COLO829 (cell line): Measurements from ENCODE around the gene TFCP2.

Source experiments
- DNase-seq: peaks from one replicate; pipeline ENCODE4 v3.0.0; 2012; ENCODE audit warnings: low spot score

TFCP2 gene

DNA sequence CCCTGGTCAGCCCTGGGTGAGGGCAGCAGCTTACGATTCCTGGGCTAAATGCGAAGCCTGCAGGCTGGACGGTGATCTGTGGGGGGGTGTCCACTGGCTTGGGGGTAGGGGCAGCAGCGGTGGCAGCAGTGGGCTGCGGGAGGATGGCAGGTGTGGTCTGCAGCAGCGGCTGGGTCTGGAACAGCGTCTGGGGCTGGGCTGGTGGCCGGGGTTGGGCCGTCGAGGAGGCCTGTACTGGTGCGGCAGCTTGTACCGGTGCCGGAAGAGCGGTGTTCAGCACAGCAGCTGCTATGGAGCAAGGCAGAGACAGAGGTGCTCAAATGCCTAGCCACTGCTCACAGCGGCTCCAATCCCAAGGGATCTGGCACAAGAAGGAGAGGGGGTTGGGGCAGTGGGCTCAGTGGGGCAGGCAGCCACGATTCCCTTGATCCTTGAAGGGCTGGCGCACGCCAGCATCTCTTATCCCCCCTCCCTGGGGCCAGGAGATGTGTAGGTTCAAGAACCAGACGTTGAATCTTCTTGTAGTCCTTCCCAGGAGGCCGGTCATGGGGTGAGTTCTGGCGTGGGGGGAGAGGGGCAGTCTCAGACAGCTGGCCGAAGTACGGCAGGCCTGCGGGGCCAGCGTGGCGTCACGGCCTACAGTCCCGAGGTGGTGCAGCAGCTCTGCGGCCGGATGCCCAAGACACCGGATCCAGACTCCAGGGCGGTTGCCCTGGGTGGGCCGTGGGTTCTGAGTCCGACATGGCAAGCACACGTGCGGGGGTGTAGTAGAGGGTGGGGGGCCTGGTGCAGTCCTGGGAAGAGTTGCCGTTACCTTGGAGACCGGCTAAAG lies 25.0 kb upstream of the TFCP2 start:
- DNase-seq = no peak

DNA sequence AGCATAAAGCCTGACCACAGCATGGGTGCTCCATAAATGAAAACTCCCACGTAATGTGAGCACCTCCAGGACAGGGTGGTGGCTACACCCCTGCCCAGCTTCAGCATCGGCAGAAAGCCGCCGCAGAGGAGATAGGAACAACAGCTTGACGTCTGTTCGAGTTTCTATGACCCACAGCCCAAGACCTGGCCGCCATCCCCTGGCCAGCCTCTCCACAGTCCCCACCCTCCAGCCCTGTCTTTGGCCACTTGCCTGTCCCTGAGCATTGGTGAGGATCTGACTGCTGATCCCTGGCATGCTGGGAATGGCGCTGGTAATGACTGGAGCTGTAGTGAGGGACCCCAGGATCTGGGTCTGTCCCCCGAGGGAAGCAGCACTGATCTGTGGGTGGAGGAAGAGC lies 23.6 kb upstream of the TFCP2 start:
- no peak for DNase-seq

DNA sequence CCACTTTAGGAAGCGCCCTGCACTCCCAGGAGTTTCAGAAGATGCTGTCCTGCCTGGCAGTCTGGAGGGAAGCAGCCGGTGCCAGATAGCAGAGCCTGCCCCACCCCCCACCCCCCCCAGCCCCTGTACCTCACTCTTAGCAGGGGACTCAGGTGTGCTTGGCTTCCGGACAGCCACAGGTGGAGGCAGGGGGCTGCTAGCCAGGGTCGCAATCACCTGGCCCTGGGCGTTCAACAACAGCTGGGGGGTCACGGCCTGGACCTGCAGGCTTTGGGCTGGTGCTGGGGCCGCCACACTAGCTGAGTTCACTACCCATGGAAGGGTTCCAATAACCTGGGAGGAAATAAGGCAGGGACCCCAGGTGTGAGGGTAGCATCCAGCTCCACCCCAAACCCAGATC lies 22.9 kb upstream of the TFCP2 start:
- DNase-seq = no peak

DNA sequence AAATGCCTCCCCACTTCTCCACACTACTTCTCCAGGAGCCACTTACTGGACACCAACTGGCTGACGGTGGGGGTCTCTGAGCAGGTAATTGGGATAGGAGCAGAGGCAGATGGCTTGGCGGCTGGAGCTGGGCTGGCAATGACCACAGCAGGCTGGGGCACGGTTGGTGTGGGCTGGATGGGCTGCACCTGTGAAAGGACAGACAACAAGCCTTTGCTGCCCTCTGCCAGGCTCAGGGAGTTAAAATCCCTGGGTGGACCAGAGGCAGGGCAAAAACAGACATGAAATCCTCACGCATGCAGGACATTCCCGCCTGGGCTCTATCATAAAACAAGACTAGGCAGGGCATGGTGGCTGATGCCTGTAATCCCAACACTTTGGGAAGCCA lies 19.3 kb upstream of the TFCP2 start:
- DNase-seq = no peak

DNA sequence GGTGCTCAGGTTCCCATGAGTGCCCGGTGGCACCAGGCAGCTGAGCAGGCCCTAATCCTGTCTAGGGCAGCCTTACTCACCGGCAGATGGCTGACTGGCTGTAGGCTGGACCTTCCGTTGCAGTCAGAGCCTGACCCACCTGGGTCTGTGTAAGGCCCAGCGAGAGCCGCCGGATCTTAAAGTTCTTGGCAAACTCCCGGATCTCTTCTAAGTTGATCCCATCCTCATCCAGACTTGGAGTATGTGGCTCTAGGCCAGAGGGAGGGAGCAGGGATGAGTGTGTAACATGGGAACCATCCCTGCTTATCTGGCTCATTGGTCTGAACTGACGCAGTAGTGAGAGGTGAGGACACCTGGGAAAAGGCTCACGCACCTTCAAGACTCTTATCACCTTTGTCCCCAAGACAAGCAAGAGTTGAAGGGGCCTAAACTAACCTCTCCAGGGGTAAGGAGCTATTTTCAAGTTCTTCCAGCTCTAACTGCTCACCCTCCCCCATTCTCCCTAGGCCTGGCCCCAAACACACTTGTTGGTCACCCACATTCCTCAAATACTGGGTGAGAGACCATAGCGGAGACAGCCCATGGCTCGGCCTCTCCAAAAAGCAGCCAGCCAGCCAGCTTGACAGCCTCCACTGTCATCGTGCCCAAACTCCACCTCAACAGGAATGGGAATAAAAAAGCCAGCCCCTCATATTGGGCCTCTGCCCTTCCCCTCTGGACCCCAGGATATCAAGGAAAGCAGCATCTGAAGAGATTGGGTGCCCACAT lies 18.8 kb upstream of the TFCP2 start:
- DNase-seq = no peak

DNA sequence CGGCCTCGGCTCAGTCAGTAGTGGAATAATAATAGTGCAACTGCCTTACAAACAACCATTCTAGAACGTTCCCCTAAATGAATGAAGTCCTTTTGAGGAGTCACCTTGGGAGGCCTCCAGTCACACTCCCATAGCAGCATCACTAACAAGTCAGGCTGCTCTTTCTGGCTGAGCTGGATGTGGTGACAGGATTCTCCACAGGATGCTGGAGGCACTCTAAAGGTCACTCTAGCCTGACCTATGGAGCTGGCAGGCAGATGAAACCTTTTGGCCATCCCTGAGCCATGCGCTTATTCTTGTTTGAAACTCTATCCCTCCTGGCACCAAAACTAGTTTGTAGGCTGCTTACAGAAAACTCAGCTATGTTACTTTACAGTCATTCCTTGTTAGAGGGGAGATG lies 17.9 kb upstream of the TFCP2 start:
- DNase-seq = no peak

DNA sequence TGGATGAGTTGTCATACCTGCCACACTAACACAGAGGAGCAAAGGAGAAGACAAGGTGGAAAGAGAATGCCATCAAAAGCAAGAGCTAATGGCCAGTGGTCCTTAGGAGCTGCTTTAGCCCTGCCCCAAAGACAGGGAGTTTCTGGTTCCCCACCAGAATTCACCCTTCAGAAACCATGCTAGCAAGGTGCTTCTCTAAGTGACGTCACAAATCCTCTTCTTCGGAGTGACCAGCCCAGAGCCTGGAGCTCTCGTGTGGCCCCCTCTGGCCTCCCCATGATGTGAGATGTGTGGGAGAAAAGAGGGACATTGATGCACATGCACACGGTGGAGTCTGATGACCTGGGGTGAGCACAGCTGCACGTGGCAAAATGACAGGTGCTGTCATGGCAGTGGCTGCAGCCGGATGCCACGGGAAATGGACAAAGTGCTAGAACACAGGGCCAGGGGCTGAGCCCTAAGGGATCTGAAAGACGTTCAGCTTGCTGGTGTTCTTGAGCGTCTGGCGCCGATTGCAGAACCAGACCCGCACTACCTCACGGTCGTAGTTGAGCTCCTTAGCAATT lies 16.9 kb upstream of the TFCP2 start:
- no peak for DNase-seq

DNA sequence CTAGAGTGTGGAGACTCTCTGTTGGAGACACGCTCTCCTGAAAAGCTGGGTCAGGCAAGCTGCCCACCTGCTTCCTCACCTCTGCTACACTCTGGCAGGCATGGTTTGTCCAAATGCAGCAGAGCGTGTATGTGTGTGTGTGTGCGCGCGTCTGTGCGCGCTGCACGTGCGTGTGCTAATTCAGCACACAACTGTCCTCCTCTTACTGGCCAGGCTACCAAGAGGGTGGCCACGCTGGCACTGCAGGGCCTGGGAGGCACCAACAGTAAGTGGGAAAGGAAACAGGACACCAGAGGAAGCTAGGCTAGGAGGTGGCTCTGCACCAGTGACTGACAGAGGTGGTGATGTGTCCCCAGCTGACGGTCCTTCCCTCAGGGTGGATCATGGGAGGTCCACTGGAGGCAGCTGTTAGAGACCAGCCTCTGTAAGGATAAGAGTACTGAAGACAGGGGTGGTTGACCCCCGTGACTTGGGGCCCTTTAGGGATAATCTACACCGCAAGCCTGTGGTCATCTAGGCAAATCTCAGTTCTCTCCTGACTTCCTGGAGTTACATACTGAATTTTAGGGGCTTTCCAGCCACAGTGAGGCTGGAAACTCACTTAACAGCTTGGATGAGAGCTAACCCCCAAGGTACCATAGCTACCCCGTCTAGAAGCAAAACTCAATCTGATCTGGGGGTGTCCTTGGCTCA lies 15.6 kb upstream of the TFCP2 start:
- DNase-seq = no peak

DNA sequence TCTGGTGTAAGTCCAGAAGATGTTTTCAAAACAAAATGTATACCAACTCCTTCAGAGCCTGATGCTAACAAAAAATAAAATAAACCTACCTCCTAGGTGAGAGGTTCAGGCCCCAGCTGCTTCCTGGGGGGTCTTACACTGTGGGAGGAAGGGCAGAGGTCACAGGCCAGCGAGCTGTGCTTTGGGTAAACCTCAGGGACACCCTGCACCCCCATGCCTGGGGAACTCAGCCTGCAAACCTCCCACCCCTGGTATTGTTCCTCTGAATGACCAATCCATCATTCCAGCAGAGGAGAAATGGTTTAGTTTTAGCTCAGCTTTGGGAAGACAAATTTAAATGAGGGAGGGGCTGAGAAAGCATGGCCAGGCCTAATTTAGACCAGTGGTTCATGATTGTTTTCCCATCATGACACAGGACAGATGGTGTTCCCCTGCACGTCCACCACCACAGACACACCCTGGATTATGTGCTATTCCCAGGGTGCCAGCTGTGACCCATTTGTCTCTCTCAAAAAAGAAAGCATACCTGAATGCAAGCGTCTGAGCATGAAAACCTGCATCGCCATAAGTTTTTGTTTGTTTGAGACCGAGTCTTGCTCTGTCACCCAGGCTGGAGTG lies 14.5 kb upstream of the TFCP2 start:
- DNase-seq = no peak

DNA sequence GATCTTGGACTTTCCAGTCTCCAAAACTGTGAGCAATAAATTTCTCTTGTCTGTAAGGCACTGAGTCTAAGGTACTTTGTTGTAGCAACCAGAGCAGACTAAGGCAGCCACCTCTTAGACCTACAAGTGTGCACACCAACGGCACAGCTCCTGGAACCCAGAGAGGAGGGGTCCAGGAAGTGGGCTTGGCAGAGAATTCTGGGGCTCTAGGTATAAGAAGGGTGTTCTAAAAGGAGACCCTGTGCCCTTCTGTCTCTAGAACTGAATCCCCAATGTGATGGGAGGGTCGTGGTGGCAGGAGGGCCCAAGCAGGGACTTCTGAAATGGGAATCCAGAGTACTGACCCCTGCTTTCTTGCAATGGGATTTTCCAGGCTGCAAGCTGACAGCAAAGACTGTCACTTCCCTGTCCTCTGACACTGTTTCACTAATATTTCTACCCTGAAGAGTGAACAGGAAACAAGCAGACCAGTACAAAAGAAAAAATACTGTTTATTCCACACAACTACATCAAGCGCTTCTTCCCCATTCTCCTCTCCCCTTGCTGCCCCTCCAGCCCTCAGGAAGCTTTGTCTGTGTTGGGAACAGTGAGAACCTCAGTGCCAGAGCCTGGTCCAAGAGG lies 13.6 kb upstream of the TFCP2 start:
- DNase-seq = no peak

DNA sequence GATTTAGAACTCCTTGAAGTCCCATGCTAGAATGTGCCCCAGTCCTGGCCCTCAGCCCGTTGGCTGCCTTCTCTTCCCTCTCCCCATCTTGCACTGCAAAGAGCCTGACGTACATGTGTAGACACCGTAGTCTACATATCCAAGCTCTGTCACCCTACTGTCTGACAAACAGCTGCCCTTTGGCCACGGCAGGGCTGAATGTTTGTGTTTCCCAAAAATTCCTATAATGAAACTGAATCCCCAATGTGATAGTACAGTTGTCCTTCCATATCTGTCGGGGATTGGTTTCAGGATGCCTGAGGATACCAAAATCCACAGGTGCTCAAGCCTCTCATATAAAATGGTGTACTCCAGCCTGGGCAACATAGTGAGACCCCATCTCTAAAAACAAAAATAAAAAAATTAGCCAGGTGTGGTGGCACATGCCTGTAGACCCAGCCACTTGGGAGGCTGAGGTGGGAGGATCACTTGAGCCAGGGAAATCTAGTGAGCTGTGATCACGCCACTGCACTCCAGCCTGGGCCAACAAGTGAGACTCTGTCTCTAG lies 12.3 kb upstream of the TFCP2 start:
- DNase-seq = no peak

DNA sequence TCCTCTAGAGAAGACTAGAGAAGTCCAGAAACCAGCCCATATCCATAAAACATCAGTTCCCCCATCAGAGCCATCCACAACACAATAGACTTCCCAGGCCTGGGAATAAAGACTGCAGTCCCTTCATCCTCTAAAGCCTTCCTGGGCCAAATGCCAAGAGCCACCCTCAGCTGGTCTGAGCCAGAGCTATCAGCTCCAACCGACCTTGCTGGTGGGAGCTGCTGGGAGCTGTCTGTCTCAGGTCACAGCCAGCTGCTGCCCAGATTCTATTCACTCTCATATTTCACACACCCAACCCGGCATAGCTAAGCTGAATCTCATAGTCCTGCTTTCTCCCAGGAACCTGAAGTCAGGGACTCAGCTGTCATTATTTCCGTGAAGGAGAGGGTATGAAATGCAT lies 10.9 kb upstream of the TFCP2 start:
- DNase-seq = no peak

DNA sequence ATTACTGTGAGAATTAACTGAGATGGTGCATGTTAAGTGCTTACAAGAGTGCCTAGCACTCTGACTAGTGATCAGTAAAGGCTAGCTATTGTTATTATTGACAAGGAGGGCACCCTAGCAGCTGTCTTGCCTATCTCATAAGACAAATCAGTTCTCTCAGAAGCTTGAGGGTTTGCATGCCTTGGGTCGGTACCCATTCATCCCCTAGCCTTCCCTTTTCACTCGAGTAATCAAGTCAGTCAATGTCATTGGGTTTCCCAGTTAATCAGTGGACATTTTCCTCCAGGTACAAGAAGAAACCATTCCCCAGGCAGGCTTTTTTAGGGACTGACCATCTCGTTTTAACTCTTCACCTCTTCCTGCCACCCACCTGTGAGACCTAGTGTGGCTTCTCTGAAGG lies 10.4 kb upstream of the TFCP2 start:
- no peak for DNase-seq

DNA sequence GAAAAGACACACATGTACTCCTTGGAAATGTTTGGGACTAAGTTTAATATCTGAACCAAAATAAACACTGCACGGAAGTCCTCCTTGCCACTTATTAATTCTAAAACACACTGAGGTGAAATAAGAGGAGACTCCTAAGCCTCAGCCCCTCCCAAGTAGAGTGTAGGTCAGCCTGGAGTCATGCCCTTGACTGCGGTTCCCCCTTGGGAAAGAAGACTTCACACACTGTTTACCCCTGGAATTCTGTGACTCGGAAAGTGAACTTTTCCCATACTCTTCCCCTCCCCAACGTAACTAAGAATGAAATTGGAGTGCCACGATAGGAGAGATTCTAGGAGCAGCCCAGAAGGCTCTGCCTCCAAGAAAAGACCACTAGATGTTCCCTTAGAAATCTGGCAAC lies 8.6 kb upstream of the TFCP2 start:
- DNase-seq = no peak

DNA sequence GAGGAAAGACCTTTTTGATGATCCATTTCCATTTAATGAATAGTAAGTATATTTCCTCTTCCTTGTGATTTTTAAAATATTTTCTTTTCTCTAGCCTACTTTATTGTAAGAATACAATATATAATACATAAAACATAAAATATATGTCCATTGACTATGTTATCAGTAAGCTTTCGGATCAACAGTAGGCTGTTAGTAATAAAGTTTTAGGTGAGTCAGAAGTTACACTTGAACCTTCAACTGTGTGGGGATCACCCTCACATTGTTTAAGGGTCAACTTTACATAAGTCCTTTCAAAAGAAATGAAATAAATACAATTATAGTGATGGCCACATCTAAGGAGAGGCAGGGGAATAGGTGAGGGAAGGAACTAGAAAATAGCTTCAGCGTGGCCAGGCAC lies 5.0 kb upstream of the TFCP2 start:
- DNase-seq = no peak

DNA sequence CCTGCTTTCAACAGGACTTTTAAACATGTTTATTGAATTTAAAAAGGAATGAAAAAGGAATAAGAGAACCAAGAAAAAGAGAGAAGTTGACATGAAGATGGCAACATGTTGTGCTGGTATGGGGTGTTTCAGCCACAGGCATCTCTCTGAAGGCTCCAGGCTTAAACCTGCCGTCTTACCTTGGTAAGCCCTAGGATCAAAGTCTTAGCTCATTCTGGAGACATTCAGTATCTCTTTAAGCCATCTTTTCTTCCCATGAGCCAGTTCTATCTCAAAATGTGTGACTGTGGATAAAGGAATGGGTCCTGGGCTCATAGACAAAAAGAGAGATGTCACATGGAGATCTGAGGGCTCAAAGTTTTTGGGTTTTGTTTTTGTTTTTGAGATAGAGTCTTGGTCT lies 1.6 kb upstream of the TFCP2 start:
- DNase-seq = no peak

DNA sequence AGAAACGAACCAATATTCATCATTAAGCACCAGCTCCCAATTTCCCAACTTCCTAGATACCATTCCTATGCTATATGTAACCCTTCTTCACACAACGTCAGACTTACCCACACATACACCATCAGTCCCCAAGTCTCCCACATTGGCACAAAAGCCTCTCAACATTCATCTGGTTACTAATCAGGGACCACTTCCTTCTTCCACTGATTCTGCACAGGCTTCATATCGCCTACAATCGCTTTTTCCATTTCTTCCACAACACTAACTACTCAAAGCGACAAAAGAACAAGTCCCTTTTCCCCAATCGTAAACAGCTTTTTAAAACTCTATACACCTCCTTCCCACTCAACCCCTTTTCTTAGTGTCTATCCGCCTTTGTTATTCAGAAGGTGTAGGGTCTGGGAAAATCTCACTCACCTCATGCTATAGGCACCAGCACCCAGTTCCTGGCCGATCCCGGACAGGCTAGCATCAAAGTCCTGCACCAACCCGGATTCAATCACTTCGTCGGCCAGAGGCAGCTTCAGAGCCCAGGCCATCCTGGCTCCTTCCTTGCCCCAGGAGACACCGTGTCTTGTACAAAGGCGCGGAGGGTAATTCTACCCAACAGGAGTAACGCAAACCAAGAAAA lies 936 bp downstream of the TFCP2 start:
- DNase-seq = no peak

DNA sequence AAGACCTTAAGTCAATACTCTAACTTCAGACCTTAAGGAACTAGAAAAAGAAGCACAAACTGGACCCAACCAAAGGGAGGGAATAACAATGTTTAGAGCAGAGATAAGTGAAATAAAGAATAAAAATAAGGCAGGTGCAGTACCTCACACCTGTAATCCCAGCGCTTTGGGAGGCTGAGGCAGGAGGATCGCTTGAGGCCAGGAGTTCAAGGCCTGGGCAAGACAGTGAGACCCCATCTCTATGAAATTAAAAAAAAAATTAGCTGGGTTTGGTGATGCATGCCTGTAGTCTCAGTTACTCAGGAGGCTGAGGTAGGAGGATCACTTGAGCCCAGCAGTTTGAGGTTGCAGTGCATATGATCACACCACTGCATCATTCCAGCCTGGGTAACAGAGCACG lies 9.1 kb downstream of the TFCP2 start:
- no peak for DNase-seq

DNA sequence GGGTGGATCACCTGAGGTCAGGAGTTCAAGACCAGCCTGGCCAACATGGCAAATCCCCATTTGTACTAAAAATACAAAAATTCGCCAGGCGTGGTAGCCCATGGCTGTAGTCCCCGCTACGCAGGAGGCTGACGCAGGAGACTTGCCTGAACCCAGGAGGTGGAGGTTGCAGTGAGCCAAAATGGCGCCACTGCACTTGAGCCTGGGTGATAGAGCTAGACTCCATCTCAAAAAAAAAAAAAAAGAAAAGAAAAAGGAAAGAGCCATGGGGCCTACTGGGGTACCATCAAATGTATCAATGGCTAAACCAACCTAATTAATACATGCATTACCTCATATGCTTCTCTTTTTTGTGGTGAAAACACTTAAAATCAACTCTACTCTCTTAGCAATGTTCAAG lies 10.7 kb downstream of the TFCP2 start:
- DNase-seq = no peak

DNA sequence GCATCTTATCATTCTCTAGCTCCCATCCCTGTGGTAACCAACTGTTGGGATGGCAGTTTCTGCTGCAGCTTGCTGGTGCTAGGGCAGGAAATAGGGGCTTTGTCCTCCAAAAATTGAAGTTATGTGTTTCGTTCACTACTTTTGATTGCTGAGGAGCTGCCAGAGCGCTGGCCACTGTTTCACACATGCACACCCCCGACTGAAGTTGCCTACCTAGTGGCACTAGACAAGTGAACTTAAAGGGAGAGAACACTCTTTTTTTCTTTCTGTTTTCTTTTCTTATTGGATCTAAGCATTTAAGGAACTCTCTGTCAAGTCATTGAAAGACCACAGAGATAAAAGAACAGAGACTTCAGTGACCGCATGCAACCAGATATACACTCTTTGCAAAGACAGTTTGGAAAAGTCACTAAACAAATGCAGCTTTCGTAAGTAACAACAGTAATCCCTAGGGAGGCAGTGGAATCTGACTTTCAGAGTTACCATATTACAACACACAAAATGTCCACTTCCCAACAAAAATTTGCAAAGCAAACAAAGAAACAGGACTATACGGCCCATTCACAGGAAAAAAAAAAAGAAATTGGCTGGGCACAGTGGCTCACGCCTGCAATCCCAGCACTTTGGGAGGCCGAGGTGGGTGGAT lies 12.0 kb downstream of the TFCP2 start:
- peak; percentile 35 for DNase-seq
